ENCODE data around the gene SSBP2. TPM values are rescaled to one million over a fixed set of nuclear protein-coding genes. Genes with fewer than 3 reads are reported as not detected.

The SSBP2 gene
- total and polyA plus RNA-seq, 8 donors, result 0.87 to 86.2 (median 24.6) TPM

DNA sequence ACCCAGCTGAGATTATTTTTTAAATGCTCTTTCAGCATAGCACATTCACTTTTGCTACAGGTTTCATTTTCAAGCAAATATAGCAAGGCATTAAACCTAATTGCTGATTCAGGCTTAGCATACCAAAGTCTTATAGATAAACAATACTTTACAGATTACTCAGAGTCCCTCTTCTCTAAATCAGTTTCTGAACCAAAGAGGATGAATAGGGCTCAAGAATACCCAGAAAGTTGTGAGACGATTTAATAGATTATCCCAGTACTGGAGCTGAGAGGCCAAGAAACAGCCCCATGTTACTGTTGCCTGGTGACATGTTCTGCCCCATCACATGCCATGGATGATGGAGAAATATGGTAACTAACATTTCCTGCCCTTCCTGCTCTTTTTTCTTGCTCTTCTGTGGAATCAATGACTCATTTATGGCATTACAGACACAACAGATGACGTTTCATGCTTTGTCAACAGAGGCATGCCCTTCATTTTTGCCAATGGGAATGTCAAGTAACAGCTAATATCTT is 18.1 kb upstream of the SSBP2 start:
- Histone ChIP-seq H3K36me3 (no peaks in the 10 kb centered on the region), H3K4me3 (no peak overlapping the region), H3K9me3 (no peaks in the 10 kb centered on the region), H3K4me1 (peaks cover 0 to 32% (median 10%) of the 10 kb centered on the region in 4 donors), H3K27ac (peak overlapping the region in 2 of 5 donors; percentile 7 to 9), H3K27me3 (no peaks in the 10 kb centered on the region)
- WGBS, 5 donors, result 50 to 68% (median 61%) methylated on average over 2 of the region's 2 CpGs
- intact Hi-C loops (cut with DNase I; ENCODE audit: low total_unique reads), result no loop called here
- no peak for DNase-seq
- peak in 1 of 3 donors; percentile 39 for TF ChIP-seq POLR2AphosphoS5 (IDR thresholded peaks at IDR 0.05)
- TF ChIP-seq, protein P1, sequence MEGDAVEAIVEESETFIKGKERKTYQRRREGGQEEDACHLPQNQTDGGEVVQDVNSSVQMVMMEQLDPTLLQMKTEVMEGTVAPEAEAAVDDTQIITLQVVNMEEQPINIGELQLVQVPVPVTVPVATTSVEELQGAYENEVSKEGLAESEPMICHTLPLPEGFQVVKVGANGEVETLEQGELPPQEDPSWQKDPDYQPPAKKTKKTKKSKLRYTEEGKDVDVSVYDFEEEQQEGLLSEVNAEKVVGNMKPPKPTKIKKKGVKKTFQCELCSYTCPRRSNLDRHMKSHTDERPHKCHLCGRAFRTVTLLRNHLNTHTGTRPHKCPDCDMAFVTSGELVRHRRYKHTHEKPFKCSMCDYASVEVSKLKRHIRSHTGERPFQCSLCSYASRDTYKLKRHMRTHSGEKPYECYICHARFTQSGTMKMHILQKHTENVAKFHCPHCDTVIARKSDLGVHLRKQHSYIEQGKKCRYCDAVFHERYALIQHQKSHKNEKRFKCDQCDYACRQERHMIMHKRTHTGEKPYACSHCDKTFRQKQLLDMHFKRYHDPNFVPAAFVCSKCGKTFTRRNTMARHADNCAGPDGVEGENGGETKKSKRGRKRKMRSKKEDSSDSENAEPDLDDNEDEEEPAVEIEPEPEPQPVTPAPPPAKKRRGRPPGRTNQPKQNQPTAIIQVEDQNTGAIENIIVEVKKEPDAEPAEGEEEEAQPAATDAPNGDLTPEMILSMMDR (IDR thresholded peaks at IDR 0.05), result no peak

DNA sequence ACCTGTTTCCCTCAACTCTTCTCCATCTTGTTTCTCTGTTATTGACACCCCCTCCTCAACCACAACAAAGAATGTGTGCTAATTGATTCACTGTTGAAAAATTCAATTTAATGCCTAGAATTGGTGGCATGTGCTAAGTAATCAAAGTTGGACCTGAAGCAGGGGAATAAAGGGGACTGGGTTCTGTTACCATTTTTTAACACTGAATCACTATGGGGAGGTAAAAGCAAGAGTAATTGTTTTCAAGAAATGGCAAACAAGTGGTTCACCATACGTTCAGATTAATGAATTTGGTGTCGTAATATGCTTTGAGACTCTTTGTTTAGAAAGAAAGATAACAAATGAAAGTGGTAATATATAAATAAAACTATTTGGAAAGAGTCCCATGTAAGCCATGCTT is 17.0 kb upstream of the SSBP2 start:
- no peaks in the 10 kb centered on the region for H3K9me3 ChIP-seq
- intact Hi-C loops (cut with DNase I; ENCODE audit: low total_unique reads), result no loop called here
- 27 to 46% (median 33%) methylated on average over 2 of the region's 2 CpGs for WGBS, 5 donors
- no peak overlapping the region for H3K4me3 ChIP-seq
- DNase-seq, result no peak
- no peak overlapping the region for H3K27ac ChIP-seq
- H3K36me3 ChIP-seq, result no peaks in the 10 kb centered on the region
- H3K4me1 ChIP-seq, result peaks cover 0 to 22% (median 10%) of the 10 kb centered on the region in 4 donors
- TF ChIP-seq POLR2A (IDR thresholded peaks at IDR 0.05) (no peak), EP300 (IDR thresholded peaks at IDR 0.05) (no peak)
- TF ChIP-seq, protein P1 (IDR thresholded peaks at IDR 0.05), result no peak
- H3K27me3 ChIP-seq, result no peaks in the 10 kb centered on the region

DNA sequence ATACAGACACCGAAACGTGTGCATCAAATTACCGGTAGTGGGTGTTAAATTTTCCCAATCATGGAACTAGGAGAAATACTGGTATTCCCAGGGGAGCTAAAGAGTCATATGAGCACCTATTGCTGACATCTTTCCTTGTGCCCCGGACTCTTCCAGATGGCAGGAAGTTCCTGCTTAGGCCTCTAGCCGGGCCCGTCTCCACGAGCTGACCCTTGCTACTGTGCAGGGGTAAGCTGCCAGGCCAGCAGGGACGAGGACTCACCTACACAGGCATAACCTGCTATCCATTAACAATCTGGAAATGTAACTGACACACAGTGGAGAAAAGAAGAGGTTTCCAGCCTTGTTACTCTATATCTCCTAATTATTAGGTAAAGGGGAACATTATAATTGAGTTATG is 16.2 kb upstream of the SSBP2 start:
- TF ChIP-seq EP300 (IDR thresholded peaks at IDR 0.05), result no peak
- no peak for TF ChIP-seq POLR2AphosphoS5 (IDR thresholded peaks at IDR 0.05)
- TF ChIP-seq POLR2A (IDR thresholded peaks at IDR 0.05), result no peak
- TF ChIP-seq, protein P1 (IDR thresholded peaks at IDR 0.05), result no peak
- intact Hi-C loops (cut with DNase I; ENCODE audit: low total_unique reads), result no loop called here
- Histone ChIP-seq H3K27ac (no peak overlapping the region), H3K4me3 (no peak overlapping the region), H3K9me3 (no peaks in the 10 kb centered on the region), H3K4me1 (peaks cover 0 to 21% (median 10%) of the 10 kb centered on the region in 4 donors), H3K27me3 (no peaks in the 10 kb centered on the region), H3K36me3 (no peaks in the 10 kb centered on the region)
- WGBS, 5 donors, result 76 to 81% (median 79%) methylated on average over 8 of the region's 8 CpGs
- DNase-seq, result no peak

DNA sequence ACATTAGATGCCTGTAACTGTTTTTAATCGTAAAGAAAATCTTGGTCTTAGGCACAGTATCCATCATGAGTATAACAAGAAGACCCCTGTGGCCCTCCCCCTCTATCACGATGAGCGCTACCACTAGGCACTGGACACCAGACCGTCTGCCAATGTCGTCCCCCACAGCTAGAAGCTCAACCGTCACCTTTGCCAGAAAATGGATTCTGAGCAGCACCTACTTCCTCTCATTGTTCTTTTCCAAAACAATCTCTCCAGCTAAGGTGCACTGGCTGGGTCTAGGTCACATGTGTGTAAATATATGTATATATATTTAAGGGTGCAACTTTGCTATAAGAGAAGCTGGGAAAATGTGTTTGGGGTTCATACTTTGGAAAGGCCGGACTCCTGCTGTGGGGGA is 15.7 kb upstream of the SSBP2 start:
- Histone ChIP-seq H3K4me1 (peaks cover 0 to 21% (median 10%) of the 10 kb centered on the region in 4 donors), H3K9me3 (no peaks in the 10 kb centered on the region), H3K27ac (no peak overlapping the region)

More for the DNA sequence above, 15.7 kb upstream of the SSBP2 start:
- 88 to 95% (median 93%) methylated on average over 7 of the region's 7 CpGs for WGBS, 5 donors
- H3K36me3 ChIP-seq, result no peaks in the 10 kb centered on the region
- H3K4me3 ChIP-seq, result no peak overlapping the region
- TF ChIP-seq, protein P1 (IDR thresholded peaks at IDR 0.05), result no peak
- TF ChIP-seq POLR2A (IDR thresholded peaks at IDR 0.05) (no peak), EP300 (IDR thresholded peaks at IDR 0.05) (no peak), POLR2AphosphoS5 (IDR thresholded peaks at IDR 0.05) (no peak)
- intact Hi-C loops (cut with DNase I; ENCODE audit: low total_unique reads), result no loop called here
- no peaks in the 10 kb centered on the region for H3K27me3 ChIP-seq
- no peak for DNase-seq

All from stomach (tissue), 9 donors.